GM23338 (cell line): ENCODE results near the gene GRN. TPM values are rescaled to one million over a fixed set of nuclear protein-coding genes. Genes with fewer than 3 reads are reported as not detected.
A peak's percentile ranks its signal among the peaks of the same experiment; 100 is the strongest.

Experiments used
- ATAC-seq: fragments of 200-7000 bp; cut with Tn5 transposase; 3 replicates; pipeline ENCODE4 v1.9.1; 2020
- DNase-seq: peaks from one replicate; pipeline ENCODE4 v3.0.0-alpha.2; 2015; ENCODE audit warnings: low spot score
- H2AFZ ChIP-seq: fragments of 200-600 bp; sonication (generic); 2 replicates; pipeline ENCODE4 v1.8.0; 2016; ENCODE audit warnings: antibody characterized with exemption, mild to moderate bottlenecking, moderate library complexity
- H3F3A ChIP-seq: fragments of 200-600 bp; sonication (generic); replicated peaks from 2 replicates; pipeline ENCODE4 v1.8.0; 2017; ENCODE audit warnings: antibody characterized with exemption, mixed run types, low read depth
- H3K27ac ChIP-seq: fragments of 200-600 bp; sonication (generic); 2 replicates; pipeline ENCODE4 v1.6.1; 2016; ENCODE audit warnings: low read depth
- H3K27me3 ChIP-seq: fragments of 200-600 bp; sonication (generic); 2 replicates; pipeline ENCODE4 v1.8.0; 2016; ENCODE audit warnings: mild to moderate bottlenecking, mixed run types, moderate library complexity; ENCODE audit not compliant: insufficient read depth
- H3K36me3 ChIP-seq: fragments of 200-600 bp; sonication (generic); 2 replicates; pipeline ENCODE4 v1.8.0; 2016; ENCODE audit warnings: mild to moderate bottlenecking; ENCODE audit not compliant: insufficient read depth
- H3K4me1 ChIP-seq: fragments of 200-600 bp; sonication (generic); 2 replicates; pipeline ENCODE4 v1.8.0; 2016; ENCODE audit warnings: mild to moderate bottlenecking, moderate library complexity; ENCODE audit not compliant: insufficient read depth
- H3K4me2 ChIP-seq: fragments of 200-600 bp; sonication (generic); 2 replicates; pipeline ENCODE4 v1.7.1; 2017; ENCODE audit warnings: mixed run types
- H3K4me3 ChIP-seq: fragments of 200-600 bp; sonication (generic); 2 replicates; pipeline ENCODE4 v1.6.1; 2016; ENCODE audit warnings: mixed run types
- H3K79me2 ChIP-seq: fragments of 200-600 bp; sonication (generic); replicated peaks from 2 replicates; pipeline ENCODE4 v1.8.0; 2017; ENCODE audit warnings: mild to moderate bottlenecking; ENCODE audit not compliant: insufficient read depth
- H3K9me2 ChIP-seq: fragments of 200-600 bp; sonication (generic); 2 replicates; pipeline ENCODE4 v1.8.0; 2017; ENCODE audit not compliant: insufficient read depth
- H4K20me1 ChIP-seq: fragments of 200-600 bp; sonication (generic); replicated peaks from 2 replicates; pipeline ENCODE4 v1.8.0; 2017; ENCODE audit warnings: mild to moderate bottlenecking; ENCODE audit not compliant: insufficient read depth
- H3K27ac Mint-ChIP-seq: 2 replicates; pipeline ENCODE4 v1.8.0; 2020; ENCODE audit warnings: inconsistent platforms, mild to moderate bottlenecking, moderate library complexity, mixed read lengths
- H3K27me3 Mint-ChIP-seq: 3 replicates; pipeline ENCODE4 v1.8.0; 2022; ENCODE audit warnings: low read depth, mild to moderate bottlenecking, moderate library complexity, mixed read lengths, inconsistent platforms; ENCODE audit not compliant: insufficient read depth, poor library complexity
- H3K36me3 Mint-ChIP-seq: 3 replicates; pipeline ENCODE4 v1.8.0; 2021; ENCODE audit warnings: low read depth, mild to moderate bottlenecking, inconsistent platforms, moderate library complexity, mixed read lengths
- H3K4me1 Mint-ChIP-seq: 3 replicates; pipeline ENCODE4 v1.8.0; 2020; ENCODE audit warnings: mild to moderate bottlenecking, inconsistent platforms, mixed read lengths
- H3K4me3 Mint-ChIP-seq: 3 replicates; pipeline ENCODE4 v1.8.0; 2021; ENCODE audit warnings: moderate library complexity, mild to moderate bottlenecking, inconsistent platforms, mixed read lengths
- H3K9me3 Mint-ChIP-seq: 3 replicates; pipeline ENCODE4 v1.8.0; 2020; ENCODE audit warnings: moderate library complexity, mild to moderate bottlenecking, inconsistent platforms, mixed read lengths
- CREB1 ChIP-seq: fragments of 250-450 bp; sonication (Bioruptor Pico); IDR thresholded peaks from 2 replicates; pipeline ENCODE4 v1.5.0; 2020; ENCODE audit warnings: low read depth, mild to moderate bottlenecking, moderate library complexity
- CTCF ChIP-seq, 2 experiments: fragments of 200-600 bp in 1 of 2; sonication (generic) in 1 of 2; conservative IDR thresholded peaks; 2 replicates each; pipeline versions ENCODE4 v1.5.1 to v1.6.1; 2016 to 2017; ENCODE audit warnings: antibody characterized with exemption in 2 of 2, low read depth in 2 of 2, mild to moderate bottlenecking in 2 of 2, moderate library complexity in 1 of 2
- ETS1 ChIP-seq: IDR thresholded peaks from 2 replicates; pipeline ENCODE4 v1.6.1; 2016; ENCODE audit warnings: antibody characterized with exemption
- EZH2 ChIP-seq: fragments of 200-600 bp; sonication (generic); IDR thresholded peaks from one replicate; pipeline ENCODE4 v1.8.0; 2017; ENCODE audit warnings: antibody characterized with exemption, mild to moderate bottlenecking, low read depth; ENCODE audit not compliant: unreplicated experiment
- EZH2phosphoT487 ChIP-seq: fragments of 200-600 bp; sonication (generic); IDR thresholded peaks from one replicate; pipeline ENCODE4 v1.8.1; 2018; ENCODE audit warnings: antibody characterized with exemption; ENCODE audit not compliant: unreplicated experiment
- JUNB ChIP-seq: IDR thresholded peaks from one replicate; pipeline ENCODE4 v1.6.1; 2016; ENCODE audit warnings: antibody characterized with exemption; ENCODE audit not compliant: unreplicated experiment
- REST ChIP-seq: IDR thresholded peaks from one replicate; pipeline ENCODE4 v1.6.1; 2018; ENCODE audit warnings: antibody characterized with exemption; ENCODE audit not compliant: unreplicated experiment
- STAT1 ChIP-seq: IDR thresholded peaks from one replicate; pipeline ENCODE4 v1.6.1; 2016; ENCODE audit warnings: antibody characterized with exemption; ENCODE audit not compliant: unreplicated experiment
- ZNF114 ChIP-seq: fragments of 250-450 bp; sonication (Bioruptor Pico); IDR thresholded peaks from 2 replicates; pipeline ENCODE4 v1.5.0; 2020; ENCODE audit warnings: mild to moderate bottlenecking, moderate library complexity
- ZNF331 ChIP-seq: fragments of 250-450 bp; sonication (Bioruptor Pico); IDR thresholded peaks from 2 replicates; pipeline ENCODE4 v1.5.0; 2020; ENCODE audit warnings: low read depth, mild to moderate bottlenecking, moderate library complexity
- polyA plus RNA-seq: library from polyadenylated mRNA; unstranded; fragments of >200 nt; fragmentation: Nextera tagmentation; extraction: Ambion mirVana; gene quantifications from 2 replicates; pipeline ENCODE4 v1.2.1, GENCODE V29; 2016
- total RNA-seq: library from RNA; depleted of rRNA; stranded (reverse); fragments of >200 nt; shearing (Covaris generic); gene quantifications from 2 replicates; pipeline ENCODE4 v1.2.3, GENCODE V29; 2014

GRN gene
- total and polyA plus RNA-seq, 2 experiments from 2014 or later = 101 to 216 TPM

- no peak for TF ChIP-seq CTCF (conservative IDR thresholded peaks at IDR 0.05; ENCODE audit: low read depth in 2 of 2)
- TF ChIP-seq JUNB = no peak
- TF ChIP-seq REST = no peak
- TF ChIP-seq ETS1 = no peak
- no peak for TF ChIP-seq ZNF331
- no peak for TF ChIP-seq EZH2phosphoT487
- TF ChIP-seq ZNF114 (CRISPR knock-in tag) = no peak
- no peak for TF ChIP-seq STAT1
Observed at GRCh38 chr17:44383861-44384260, 38.8 kb downstream of the GRN start (continued).

GRCh38 chr17:44384281-44384822, 39.2 kb downstream of the GRN start:
- Mint-ChIP-seq H3K27me3 (peaks cover 45% of the 10 kb centered on the region), H3K36me3 (no peaks in the 10 kb centered on the region; the same call in 2 of the 3 replicates)

More at GRCh38 chr17:44384281-44384822, 39.2 kb downstream of the GRN start:
- peak; percentile 53 for ATAC-seq
- no peaks in the 10 kb centered on the region for H3K9me2 ChIP-seq
- H3K4me1 ChIP-seq = peaks cover 7% of the 10 kb centered on the region
- H3K4me3 Mint-ChIP-seq = peak overlapping the region; percentile 78
- peaks cover 15% of the 10 kb centered on the region for H3K4me1 Mint-ChIP-seq
- H3K4me3 ChIP-seq = peak overlapping the region; percentile 82
- H3K79me2 ChIP-seq = no peaks in the 10 kb centered on the region
- no peaks in the 10 kb centered on the region for H3K36me3 ChIP-seq
- H3K9me3 Mint-ChIP-seq = no peaks in the 10 kb centered on the region
- 0 out of 2 replicates have a peak, but pooled peaks cover 3% of the 10 kb centered on the region for H3F3A ChIP-seq
- H3K27ac ChIP-seq = no peak overlapping the region
- H3K4me2 ChIP-seq = peak overlapping the region; percentile 98
- peak overlapping the region; percentile 97 for H2AFZ ChIP-seq
- TF ChIP-seq EZH2 (peak; percentile 28), CREB1 (CRISPR knock-in tag) (no peak)
- H3K27me3 ChIP-seq = peaks cover 51% of the 10 kb centered on the region
- no peak for DNase-seq
- no peaks in the 10 kb centered on the region for H4K20me1 ChIP-seq
- H3K27ac Mint-ChIP-seq = no peak overlapping the region
